Forelimb muscle (tissue), 1 donor: ENCODE data around the gene KCNQ5. TPM values are rescaled to one million over a fixed set of nuclear protein-coding genes. Genes with fewer than 3 reads are reported as not detected.

Experiments
- DNase-seq: peaks from one replicate; pipeline ENCODE4 v3.0.0-alpha.2; 2013; ENCODE audit warnings: low read depth
- polyA plus RNA-seq: library from polyadenylated mRNA; unstranded; fragments of 120-200 nt; gene quantifications from one replicate; pipeline ENCODE4 v1.2.1, GENCODE V29; 2013; ENCODE audit not compliant: insufficient read length

The KCNQ5 gene
- polyA plus RNA-seq, 1 donor, result 0.85 TPM

DNA sequence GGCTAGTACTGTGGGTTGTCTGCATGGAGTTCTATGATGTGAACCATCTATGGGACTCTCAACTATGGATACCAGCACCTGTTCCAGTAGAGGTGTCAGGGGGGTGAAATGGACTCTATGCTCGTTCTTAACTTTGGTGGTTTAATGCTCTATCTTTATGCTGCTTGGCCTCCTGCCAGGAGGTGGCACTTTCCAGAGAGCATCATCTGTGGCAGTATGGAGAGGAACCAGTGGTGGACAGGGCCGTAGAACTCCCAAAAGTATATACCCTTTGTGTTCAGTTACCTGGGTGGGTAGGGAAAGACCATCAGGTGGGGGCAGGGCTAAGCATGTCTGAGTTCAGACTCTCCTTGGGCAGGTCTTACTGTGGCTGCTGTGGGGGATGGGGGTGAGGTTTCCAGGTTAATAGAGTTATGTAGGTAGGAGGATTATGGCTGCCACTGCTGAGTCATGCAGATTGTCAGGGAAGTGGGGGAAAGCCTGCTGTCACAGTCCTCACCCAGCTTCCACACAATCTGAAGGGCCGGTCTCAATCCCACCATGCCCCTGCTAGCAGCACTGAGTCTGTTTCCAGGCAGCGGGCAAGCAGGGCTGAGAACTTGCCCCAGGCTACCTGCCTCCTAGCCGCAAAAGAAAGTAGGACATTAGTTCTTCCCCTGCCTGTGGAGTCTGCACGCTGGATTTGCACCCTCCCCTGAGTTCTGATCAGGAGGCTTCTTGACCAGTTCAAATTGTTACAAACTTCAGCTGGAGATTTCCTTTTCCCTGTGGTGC lies 284.0 kb downstream of the KCNQ5 start:
- no peak for DNase-seq

- no peak for DNase-seq
Measured at GRCh38 chr6:72911463-72912155, 289.7 kb downstream of the KCNQ5 start.

DNA sequence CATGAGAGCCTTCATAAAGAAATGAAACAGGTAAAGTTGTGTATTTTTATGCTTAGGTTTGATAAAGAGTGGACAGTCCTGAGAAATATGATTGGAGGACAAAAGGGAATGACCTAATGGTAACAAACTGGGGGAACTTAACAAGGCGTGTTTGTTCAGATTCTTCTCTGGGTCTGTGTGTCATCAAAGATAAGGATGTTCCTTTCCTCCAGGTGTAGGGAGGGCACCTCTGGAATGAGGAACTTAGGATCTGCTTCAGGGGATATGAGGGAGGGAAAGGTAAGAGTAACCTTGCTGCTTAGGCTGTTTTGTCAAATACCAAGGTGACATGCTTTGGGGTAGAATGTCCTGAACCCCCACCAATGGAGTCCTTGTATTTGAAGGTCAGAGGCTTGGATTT lies 291.9 kb downstream of the KCNQ5 start:
- no peak for DNase-seq

DNA sequence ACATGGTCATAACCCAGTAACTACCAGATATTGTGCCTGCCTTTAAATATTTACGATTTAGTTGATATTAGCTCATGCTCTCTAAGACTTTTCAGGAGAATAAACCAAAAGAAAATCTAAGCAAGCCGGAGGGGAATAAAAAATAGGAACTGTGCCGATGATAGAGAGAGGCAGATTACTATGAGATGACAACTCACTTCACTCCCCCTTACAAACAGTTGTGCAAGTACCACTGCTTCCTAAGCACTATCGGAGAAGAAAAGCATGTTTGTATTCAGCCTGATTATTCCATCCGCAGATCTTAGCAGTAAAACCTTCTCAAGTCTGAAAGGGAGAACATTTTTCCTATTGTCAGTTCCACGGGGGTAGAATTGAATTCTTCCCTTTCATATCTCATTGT lies 294.4 kb downstream of the KCNQ5 start:
- DNase-seq, result no peak

DNA sequence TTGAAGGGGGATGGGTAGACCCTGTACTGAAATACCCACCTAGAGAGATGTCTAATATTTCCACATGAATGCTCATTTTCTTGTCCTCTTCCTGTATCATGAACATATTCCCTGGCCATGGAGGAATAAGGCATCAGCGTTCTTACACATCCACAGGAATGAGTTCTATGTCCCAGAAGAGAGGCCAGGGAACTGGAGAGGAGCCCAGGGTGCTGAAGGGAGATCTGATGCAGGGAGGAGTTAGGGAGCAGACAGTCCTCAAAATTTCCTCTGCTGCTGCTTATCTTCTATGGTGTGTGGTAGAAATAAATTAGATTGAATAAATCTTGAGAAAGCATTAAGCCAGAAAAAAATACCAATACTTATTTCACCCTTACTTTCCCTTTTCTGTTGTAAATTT lies 295.0 kb downstream of the KCNQ5 start:
- no peak for DNase-seq

- DNase-seq, result no peak
Measured at GRCh38 chr6:72922401-72922800, 300.5 kb downstream of the KCNQ5 start.

DNA sequence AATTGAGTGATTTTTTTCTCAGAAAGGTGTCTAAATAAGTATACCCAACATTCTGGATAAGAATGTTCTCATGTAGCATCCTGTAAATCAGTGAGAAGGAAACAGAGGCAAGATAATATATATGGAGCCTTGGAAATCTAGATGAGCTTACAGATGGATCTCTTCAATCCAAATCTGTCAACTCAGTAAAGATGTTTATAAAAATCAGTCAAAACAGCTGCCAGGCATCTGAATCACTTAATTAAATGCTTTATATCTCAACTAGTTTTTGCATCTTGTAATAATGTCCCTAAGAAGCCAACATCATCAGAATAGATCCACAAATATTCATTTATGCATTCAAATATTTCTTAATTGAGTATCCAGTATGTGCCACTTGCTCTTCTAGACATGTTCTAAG lies 303.3 kb downstream of the KCNQ5 start:
- no peak for DNase-seq

DNA sequence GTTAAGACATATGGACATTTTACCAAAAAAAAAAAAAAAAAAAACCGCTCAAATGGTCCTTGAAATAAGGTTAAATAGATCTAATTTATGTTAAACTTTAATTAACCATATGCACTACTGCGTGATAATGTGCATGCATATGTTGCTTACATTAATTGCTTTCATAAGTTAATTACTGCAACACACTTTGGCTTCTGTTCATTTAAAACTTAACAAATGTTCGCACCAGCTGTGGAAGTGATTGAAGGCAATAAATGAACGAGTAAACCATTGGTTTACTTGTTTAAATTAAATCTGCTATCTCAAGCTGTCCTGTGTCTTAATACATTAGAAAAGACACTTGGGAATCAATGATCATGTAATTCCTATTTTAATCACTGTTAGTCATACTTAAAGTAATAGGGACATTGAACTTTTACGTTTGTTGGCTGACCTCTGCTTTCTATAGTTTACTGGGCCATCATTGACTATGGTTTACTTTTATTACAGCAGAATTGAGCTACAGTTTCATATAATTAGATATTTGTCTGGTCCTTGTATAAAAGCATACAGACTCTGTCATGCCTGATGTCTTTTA lies 308.8 kb downstream of the KCNQ5 start:
- no peak for DNase-seq

GRCh38 chr6:72931325-72931887 lies 309.5 kb downstream of the KCNQ5 start:
- no peak for DNase-seq

DNA sequence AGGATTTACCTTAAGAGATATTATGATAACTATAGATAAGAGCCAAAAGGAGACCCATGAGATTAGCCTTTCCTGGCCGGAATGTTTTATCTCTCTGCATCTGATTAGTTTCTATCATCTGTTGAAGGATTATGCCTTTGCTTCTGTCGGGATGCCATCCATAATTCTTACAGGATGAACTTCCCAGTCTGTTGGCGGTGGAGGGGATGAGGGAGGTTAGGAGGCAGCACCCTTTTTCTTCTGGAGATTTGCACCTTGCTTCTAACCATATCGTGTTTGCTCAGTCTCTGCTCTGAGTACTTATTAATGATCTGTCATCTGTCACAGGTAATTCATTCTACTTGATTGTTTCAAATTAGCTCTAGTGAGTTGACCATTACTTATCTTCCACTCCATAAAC lies 311.4 kb downstream of the KCNQ5 start:
- no peak for DNase-seq

DNA sequence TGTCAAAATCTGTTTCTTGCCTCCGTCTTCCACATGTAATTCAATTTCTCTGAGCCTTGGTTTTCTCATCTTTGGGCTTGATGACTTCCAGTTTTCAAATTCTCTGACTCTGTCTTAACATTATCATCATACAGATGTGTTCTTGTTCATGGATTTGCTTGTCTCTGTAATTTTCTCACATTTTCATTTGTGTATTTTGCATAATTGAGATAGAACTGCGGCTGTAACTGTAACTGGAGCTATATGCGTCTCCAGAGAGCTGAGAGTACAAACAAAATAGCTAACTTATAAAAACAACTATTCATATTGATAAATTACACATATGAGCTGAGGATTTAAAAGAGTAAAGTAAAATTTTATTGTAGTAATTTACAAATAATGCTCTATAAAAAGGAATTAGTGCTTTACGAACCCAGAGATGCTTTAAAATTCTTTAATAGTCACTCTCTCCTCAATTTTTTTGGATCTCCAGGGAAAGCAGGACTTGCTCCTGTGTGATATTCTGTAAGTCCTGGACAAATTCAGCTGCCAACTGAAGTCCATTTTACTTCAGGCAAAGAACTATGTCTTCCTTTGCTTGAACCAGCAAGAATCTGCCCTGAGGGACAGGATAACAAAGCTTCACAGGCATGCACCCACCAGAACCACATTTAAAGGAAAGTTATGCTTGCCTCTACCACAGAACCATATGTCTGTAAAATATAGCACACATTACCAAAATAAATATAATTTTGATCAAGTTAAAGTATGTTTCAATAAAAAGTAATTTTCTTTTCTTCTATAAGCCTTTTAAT lies 315.1 kb downstream of the KCNQ5 start:
- no peak for DNase-seq

GRCh38 chr6:72938104-72938503 lies 316.2 kb downstream of the KCNQ5 start:
- DNase-seq, result no peak

DNA sequence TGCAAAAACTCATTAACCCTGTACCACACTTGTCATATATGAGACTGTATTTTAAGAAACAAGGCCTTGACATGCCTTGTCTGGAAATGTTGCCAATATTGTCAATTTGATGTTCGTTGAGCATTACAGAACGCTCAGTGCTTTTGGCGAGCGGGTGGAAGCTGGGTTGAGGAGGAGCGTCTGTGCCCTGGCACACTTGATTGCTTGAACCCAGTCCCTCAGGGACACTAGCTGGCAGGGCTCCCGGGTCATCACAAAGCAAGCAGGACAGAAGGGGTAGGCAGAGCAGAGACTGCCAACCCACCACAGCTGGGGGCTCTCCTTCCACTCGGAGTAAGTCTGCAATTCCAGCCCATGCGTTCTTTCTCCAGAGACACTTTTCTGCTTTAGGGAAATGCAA lies 317.1 kb downstream of the KCNQ5 start:
- no peak for DNase-seq

GRCh38 chr6:72940265-72940664 lies 318.4 kb downstream of the KCNQ5 start:
- DNase-seq, result no peak

- DNase-seq, result no peak
Measured at GRCh38 chr6:72941263-72941662, 319.4 kb downstream of the KCNQ5 start.

DNA sequence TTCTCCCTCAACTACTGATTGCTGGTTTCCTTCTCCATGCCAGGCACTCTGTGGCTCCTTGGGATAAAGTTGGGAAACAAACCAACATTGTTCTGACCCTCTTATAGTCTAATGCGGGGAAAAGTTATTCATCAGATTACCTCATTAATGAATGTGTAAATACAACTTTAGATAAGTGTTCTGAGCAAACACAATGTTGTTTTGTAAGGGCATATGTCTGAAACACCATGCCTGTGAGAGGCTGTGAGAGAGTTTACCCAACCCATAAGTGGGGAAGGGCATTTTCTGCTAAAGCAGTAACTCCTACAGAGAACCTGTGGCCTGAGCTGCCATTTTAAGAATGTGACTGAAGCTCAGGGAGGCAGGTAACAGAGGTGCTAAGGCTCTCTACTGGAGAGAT lies 319.9 kb downstream of the KCNQ5 start:
- DNase-seq, result no peak

DNA sequence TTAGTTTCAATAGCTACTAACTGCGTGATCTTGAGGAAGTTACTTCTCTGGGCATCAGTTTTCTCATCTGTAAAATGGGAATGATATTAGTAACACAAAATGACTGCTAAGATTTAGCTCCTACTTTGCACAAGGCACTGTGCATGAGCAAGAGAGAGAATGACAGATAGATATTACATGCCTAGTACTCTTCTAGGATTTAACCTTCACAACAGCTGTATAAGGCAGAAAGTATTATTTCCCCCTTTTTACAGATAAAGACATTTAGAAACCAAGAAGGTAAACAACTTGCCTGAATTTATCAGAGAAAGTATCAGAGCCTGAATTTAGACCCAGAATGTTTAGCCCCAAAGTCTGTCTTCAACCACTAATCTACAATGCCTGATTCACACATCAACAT lies 321.8 kb downstream of the KCNQ5 start:
- DNase-seq, result no peak

- DNase-seq, result no peak
Measured at GRCh38 chr6:72944660-72945059, 322.8 kb downstream of the KCNQ5 start.

- no peak for DNase-seq
Measured at GRCh38 chr6:72946774-72947173, 324.9 kb downstream of the KCNQ5 start.

GRCh38 chr6:72947534-72947933 lies 325.7 kb downstream of the KCNQ5 start:
- DNase-seq, result no peak

DNA sequence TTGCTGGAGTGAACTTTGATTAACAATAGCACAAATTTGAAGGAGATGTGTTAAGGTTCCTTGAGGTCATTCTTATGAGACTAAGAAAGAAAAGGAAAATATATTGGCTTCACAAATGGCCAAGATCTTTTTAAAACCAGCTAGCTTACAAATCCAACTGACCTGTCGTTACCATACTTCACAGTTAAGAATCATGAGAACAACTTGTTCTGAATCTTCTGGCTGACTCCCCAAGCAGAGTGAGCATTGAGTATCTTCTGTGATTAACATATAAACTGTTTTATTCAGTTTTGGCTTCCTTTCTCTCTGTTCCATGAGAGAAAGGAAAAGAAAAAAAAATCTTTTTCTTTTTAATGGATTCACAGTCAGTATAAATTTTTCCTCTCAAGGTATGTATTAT lies 326.3 kb downstream of the KCNQ5 start:
- no peak for DNase-seq
